CD4-positive, CD25-positive, alpha-beta regulatory T cell (primary cell): ENCODE measurements around the gene CCL11. TPM values are rescaled to one million over a fixed set of nuclear protein-coding genes. Genes with fewer than 3 reads are reported as not detected.

Source experiments
- ATAC-seq, 2 donors: fragments of 150-1000 bp; cut with Tn5 transposase; one replicate each; pipeline ENCODE4 v1.10.0; 2021; ENCODE audit warnings: low read depth in 2 of 2, moderate number of reproducible peaks in 2 of 2, moderate library complexity in 1 of 2
- DNase-seq, 3 donors: peaks; one replicate each; pipeline versions ENCODE4 v3.0.0 to v3.0.0-alpha.2; 2012 to 2022; ENCODE audit warnings: mixed read lengths in 1 of 3
- H3K27ac ChIP-seq: one replicate; pipeline ENCODE4 v1.7.0; 2013; ENCODE audit warnings: mild to moderate bottlenecking, low read length; ENCODE audit not compliant: insufficient read depth, poor library complexity, severe bottlenecking
- H3K27me3 ChIP-seq: one replicate; pipeline ENCODE4 v1.7.0; 2013; ENCODE audit warnings: low read length; ENCODE audit not compliant: control insufficient read depth, insufficient read depth
- H3K36me3 ChIP-seq: one replicate; pipeline ENCODE4 v1.7.0; 2013; ENCODE audit warnings: mild to moderate bottlenecking, low read length, moderate library complexity; ENCODE audit not compliant: control insufficient read depth, insufficient read depth
- H3K4me1 ChIP-seq: 2 replicates; pipeline ENCODE4 v1.7.0; 2013; ENCODE audit warnings: mild to moderate bottlenecking, low read length; ENCODE audit not compliant: insufficient read depth, control insufficient read depth, poor library complexity, severe bottlenecking
- H3K4me3 ChIP-seq: one replicate; pipeline ENCODE4 v1.7.0; 2013; ENCODE audit warnings: low read depth, mild to moderate bottlenecking, low read length, moderate library complexity
- H3K9me3 ChIP-seq, 2 experiments: 1 replicate in 1 of 2; 2 replicates in 1 of 2; pipeline ENCODE4 v1.7.0; 2013; ENCODE audit warnings: low read length in 2 of 2, mild to moderate bottlenecking in 1 of 2, moderate library complexity in 1 of 2; ENCODE audit not compliant: control insufficient read depth in 2 of 2
- H3K27ac Mint-ChIP-seq, 3 donors: one replicate each; pipeline ENCODE4 v1.8.0; 2020 to 2022; ENCODE audit warnings: mild to moderate bottlenecking in 3 of 3, mixed read lengths in 3 of 3, moderate library complexity in 2 of 3
- H3K27me3 Mint-ChIP-seq: one replicate; pipeline ENCODE4 v1.8.0; 2022; ENCODE audit warnings: mild to moderate bottlenecking, mixed read lengths
- H3K36me3 Mint-ChIP-seq: one replicate; pipeline ENCODE4 v1.8.0; 2020; ENCODE audit warnings: mixed read lengths
- H3K4me1 Mint-ChIP-seq, 4 donors: one replicate each; pipeline ENCODE4 v1.8.0; 2020 to 2022; ENCODE audit warnings: mixed read lengths in 4 of 4, mild to moderate bottlenecking in 1 of 4
- H3K4me3 Mint-ChIP-seq, 4 donors: one replicate each; pipeline ENCODE4 v1.8.0; 2020 to 2022; ENCODE audit warnings: mild to moderate bottlenecking in 4 of 4, mixed read lengths in 4 of 4, moderate library complexity in 3 of 4
- H3K9me3 Mint-ChIP-seq, 7 donors: one replicate each; pipeline ENCODE4 v1.8.0; 2020 to 2022; ENCODE audit warnings: mixed read lengths in 7 of 7, mild to moderate bottlenecking in 3 of 7, moderate library complexity in 2 of 7
- polyA plus RNA-seq, 4 donors: library from polyadenylated mRNA; unstranded; fragments of 300-500 nt; fragmentation: Illumina TruSeq; gene quantifications; one replicate each; pipeline ENCODE4 v1.2.3, GENCODE V29; 2021
- total RNA-seq: library from RNA; stranded (reverse); gene quantifications from one replicate; pipeline ENCODE4 v1.2.3, GENCODE V29; 2022

CCL11 gene
- total and polyA plus RNA-seq, 5 donors from 2014 or later: not detected

GRCh38 chr17:34260861-34261260 lies 24.7 kb upstream of the CCL11 start:
- Histone ChIP-seq H3K9me3 (no peaks in the 10 kb centered on the region), H3K27ac (no peak overlapping the region), H3K36me3 (no peaks in the 10 kb centered on the region), H3K27me3 (peaks cover 5% of the 10 kb centered on the region), H3K4me1 (no peaks in the 10 kb centered on the region), H3K4me3 (no peak overlapping the region)
- DNase-seq: no peak
- no peaks in the 10 kb centered on the region for H3K36me3 Mint-ChIP-seq
- H3K27ac Mint-ChIP-seq: no peak overlapping the region
- no peak for ATAC-seq
- H3K27me3 Mint-ChIP-seq: peaks cover 35% of the 10 kb centered on the region
- H3K9me3 Mint-ChIP-seq: peaks cover 0 to 3% (median 0%) of the 10 kb centered on the region in 7 donors
- H3K4me1 Mint-ChIP-seq: no peaks in the 10 kb centered on the region
- H3K4me3 Mint-ChIP-seq: no peak overlapping the region

- H3K36me3 Mint-ChIP-seq: no peaks in the 10 kb centered on the region
These were observed 23.8 kb upstream of the CCL11 start for GRCh38 chr17:34261568-34262337.

GRCh38 chr17:34265711-34266110 lies 19.8 kb upstream of the CCL11 start:
- H3K27me3 Mint-ChIP-seq: peaks cover 31% of the 10 kb centered on the region
- H3K4me3 Mint-ChIP-seq: no peak overlapping the region

More at GRCh38 chr17:34261568-34262337, 23.8 kb upstream of the CCL11 start:
- Histone ChIP-seq H3K4me3 (no peak overlapping the region), H3K4me1 (no peaks in the 10 kb centered on the region), H3K36me3 (no peaks in the 10 kb centered on the region), H3K27ac (no peak overlapping the region), H3K9me3 (no peaks in the 10 kb centered on the region), H3K27me3 (peaks cover 8% of the 10 kb centered on the region)
- no peak overlapping the region for H3K27ac Mint-ChIP-seq
- H3K4me3 Mint-ChIP-seq: no peak overlapping the region
- no peak for DNase-seq
- peaks cover 0 to 1% (median 0%) of the 10 kb centered on the region in 7 donors for H3K9me3 Mint-ChIP-seq
- peaks cover 44% of the 10 kb centered on the region for H3K27me3 Mint-ChIP-seq
- ATAC-seq: no peak
- no peaks in the 10 kb centered on the region for H3K4me1 Mint-ChIP-seq

GRCh38 chr17:34269969-34270368 lies 15.6 kb upstream of the CCL11 start, which contains the start of gene CCL7:
CCL7 (plus strand) TSS chr17:34270221; CDS start chr17:34270291, 70 bp downstream.
- ATAC-seq (no peak), DNase-seq (no peak)
- H3K4me3 Mint-ChIP-seq: no peak within 1 kb of the TSS
- Histone ChIP-seq H3K9me3 (no peaks in the 10 kb centered on the region), H3K4me1 (no peaks in the 10 kb centered on the region), H3K27ac (no peak within 1 kb of the TSS), H3K4me3 (no peak within 1 kb of the TSS), H3K36me3 (no peaks in the 10 kb centered on the region), H3K27me3 (peaks cover 18% of the 10 kb centered on the region)
- H3K9me3 Mint-ChIP-seq: peaks cover 0 to 4% (median 0%) of the 10 kb centered on the region in 7 donors
- no peak within 1 kb of the TSS for H3K27ac Mint-ChIP-seq
- peaks cover 37% of the 10 kb centered on the region for H3K27me3 Mint-ChIP-seq
- no peaks in the 10 kb centered on the region for H3K36me3 Mint-ChIP-seq
- no peaks in the 10 kb centered on the region for H3K4me1 Mint-ChIP-seq

More at GRCh38 chr17:34265711-34266110, 19.8 kb upstream of the CCL11 start:
- ATAC-seq: no peak
- Histone ChIP-seq H3K27ac (no peak overlapping the region), H3K27me3 (peaks cover 13% of the 10 kb centered on the region), H3K9me3 (no peaks in the 10 kb centered on the region), H3K36me3 (no peaks in the 10 kb centered on the region), H3K4me3 (no peak overlapping the region), H3K4me1 (no peaks in the 10 kb centered on the region)
- H3K36me3 Mint-ChIP-seq: no peaks in the 10 kb centered on the region
- DNase-seq: no peak
- H3K27ac Mint-ChIP-seq: no peak overlapping the region
- no peaks in the 10 kb centered on the region for H3K4me1 Mint-ChIP-seq
- peaks cover 0 to 1% (median 0%) of the 10 kb centered on the region in 7 donors for H3K9me3 Mint-ChIP-seq

DNA sequence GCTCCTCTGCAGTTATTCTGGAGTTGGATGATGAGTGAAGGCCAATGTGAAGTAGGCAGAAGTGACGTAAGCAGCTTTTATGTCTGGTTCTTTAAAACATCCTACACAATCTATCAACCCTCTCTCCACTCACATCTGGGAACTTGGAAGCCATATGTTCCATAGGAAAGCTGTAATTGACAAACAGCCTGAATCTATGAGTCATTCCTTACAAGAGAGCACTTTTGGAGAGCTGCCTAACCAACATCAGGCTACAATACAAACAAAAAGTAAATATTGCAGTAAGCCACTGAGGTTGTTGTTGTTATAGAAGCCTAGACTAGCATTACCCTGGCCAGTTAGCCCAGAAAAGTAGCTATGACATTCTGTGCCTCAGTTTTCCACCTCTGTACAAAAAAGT lies 9.7 kb upstream of the CCL11 start:
- H3K4me1 Mint-ChIP-seq: no peaks in the 10 kb centered on the region
- ATAC-seq (no peak), DNase-seq (no peak)
- Histone ChIP-seq H3K27ac (no peak overlapping the region), H3K4me1 (no peaks in the 10 kb centered on the region), H3K36me3 (no peaks in the 10 kb centered on the region), H3K9me3 (no peaks in the 10 kb centered on the region), H3K27me3 (peaks cover 10% of the 10 kb centered on the region), H3K4me3 (no peak overlapping the region)
- no peak overlapping the region for H3K27ac Mint-ChIP-seq
- H3K27me3 Mint-ChIP-seq: peaks cover 31% of the 10 kb centered on the region
- H3K4me3 Mint-ChIP-seq: no peak overlapping the region
- no peaks in the 10 kb centered on the region for H3K36me3 Mint-ChIP-seq
- H3K9me3 Mint-ChIP-seq: peaks cover 0 to 7% (median 0%) of the 10 kb centered on the region in 7 donors

DNA sequence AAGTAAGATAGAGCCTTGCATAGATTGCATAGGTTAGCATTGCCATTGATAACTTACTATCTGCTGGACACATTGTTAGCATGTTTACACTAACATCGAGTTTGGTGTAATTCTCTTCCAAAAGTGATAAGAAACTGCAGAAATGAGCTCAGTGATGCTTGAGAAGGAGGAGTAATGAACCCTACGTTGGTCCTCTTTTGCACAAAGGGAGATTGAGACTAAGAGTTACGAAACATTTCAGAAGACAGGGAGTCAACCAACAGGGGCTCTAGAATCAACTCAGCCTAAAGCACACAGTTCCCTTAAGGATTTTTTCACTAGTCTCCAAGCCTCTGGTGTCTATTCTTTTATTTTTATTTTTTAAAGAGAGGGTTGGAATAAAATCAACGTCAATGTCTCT lies 8.7 kb upstream of the CCL11 start:
- no peak overlapping the region for H3K27ac Mint-ChIP-seq
- H3K9me3 Mint-ChIP-seq: peaks cover 0 to 7% (median 0%) of the 10 kb centered on the region in 7 donors
- ATAC-seq (no peak), DNase-seq (no peak)
- H3K4me1 Mint-ChIP-seq: no peaks in the 10 kb centered on the region
- Histone ChIP-seq H3K27ac (no peak overlapping the region), H3K4me1 (no peaks in the 10 kb centered on the region), H3K36me3 (no peaks in the 10 kb centered on the region), H3K9me3 (no peaks in the 10 kb centered on the region), H3K4me3 (no peak overlapping the region), H3K27me3 (peaks cover 4% of the 10 kb centered on the region)
- peaks cover 30% of the 10 kb centered on the region for H3K27me3 Mint-ChIP-seq
- H3K4me3 Mint-ChIP-seq: no peak overlapping the region
- H3K36me3 Mint-ChIP-seq: no peaks in the 10 kb centered on the region

GRCh38 chr17:34283571-34283970 lies 2.0 kb upstream of the CCL11 start:
- Histone ChIP-seq H3K36me3 (no peaks in the 10 kb centered on the region), H3K27me3 (peaks cover 3% of the 10 kb centered on the region), H3K9me3 (no peaks in the 10 kb centered on the region), H3K4me1 (no peaks in the 10 kb centered on the region), H3K4me3 (no peak overlapping the region), H3K27ac (no peak overlapping the region)
- peaks cover 0 to 7% (median 0%) of the 10 kb centered on the region in 7 donors for H3K9me3 Mint-ChIP-seq
- peaks cover 10% of the 10 kb centered on the region for H3K27me3 Mint-ChIP-seq
- no peaks in the 10 kb centered on the region for H3K36me3 Mint-ChIP-seq
- DNase-seq (no peak), ATAC-seq (no peak)
- no peaks in the 10 kb centered on the region for H3K4me1 Mint-ChIP-seq
- no peak overlapping the region for H3K4me3 Mint-ChIP-seq
- no peak overlapping the region for H3K27ac Mint-ChIP-seq

- Mint-ChIP-seq H3K9me3 (peaks cover 0 to 7% (median 0%) of the 10 kb centered on the region in 7 donors), H3K4me3 (no peak overlapping the region), H3K27me3 (peaks cover 10% of the 10 kb centered on the region), H3K36me3 (no peaks in the 10 kb centered on the region), H3K27ac (no peak overlapping the region), H3K4me1 (no peaks in the 10 kb centered on the region)
- no peaks in the 10 kb centered on the region for H3K9me3 ChIP-seq
- no peak overlapping the region for H3K27ac ChIP-seq
- no peak for ATAC-seq
- no peaks in the 10 kb centered on the region for H3K36me3 ChIP-seq
- H3K4me3 ChIP-seq: no peak overlapping the region
- peaks cover 1% of the 10 kb centered on the region for H3K27me3 ChIP-seq
- DNase-seq: no peak
- H3K4me1 ChIP-seq: no peaks in the 10 kb centered on the region
These were observed 2.3 kb downstream of the CCL11 start for GRCh38 chr17:34287875-34288274.
